Left hindlimb (tissue), 1 donor: Measurements from ENCODE around the gene DENND6A.
"Not testable (repeated sequence)": the region's sequence is repeated elsewhere in the genome, so short reads cannot be mapped to it uniquely, and the experiment has no call there.

ENCODE experiments used
- DNase-seq: peaks from one replicate; pipeline ENCODE4 v3.0.0-alpha.2; 2018

DENND6A gene

GRCh38 chr3:57694146-57694545 lies 1.3 kb upstream of the DENND6A start:
- DNase-seq, result no peak

- DNase-seq, result not testable (repeated sequence)
Observed at GRCh38 chr3:57692133-57692395, 813 bp downstream of the DENND6A start.

GRCh38 chr3:57691411-57692132 lies 1.3 kb downstream of the DENND6A start:
- DNase-seq, result no peak

- DNase-seq, result no peak
Observed at GRCh38 chr3:57689367-57690053, 3.4 kb downstream of the DENND6A start.

- DNase-seq, result no peak
Observed at GRCh38 chr3:57688291-57688690, 4.6 kb downstream of the DENND6A start.

- DNase-seq, result no peak
Observed at GRCh38 chr3:57683286-57683685, 9.6 kb downstream of the DENND6A start.

GRCh38 chr3:57682284-57682683 lies 10.6 kb downstream of the DENND6A start:
- no peak for DNase-seq

- DNase-seq, result no peak
Observed at GRCh38 chr3:57681691-57682090, 11.2 kb downstream of the DENND6A start.

GRCh38 chr3:57680046-57680445 lies 12.8 kb downstream of the DENND6A start:
- no peak for DNase-seq

GRCh38 chr3:57675530-57675929 lies 17.3 kb downstream of the DENND6A start:
- no peak for DNase-seq

GRCh38 chr3:57673156-57673555 lies 19.7 kb downstream of the DENND6A start:
- no peak for DNase-seq

- DNase-seq, result no peak
Observed at GRCh38 chr3:57670543-57670942, 22.3 kb downstream of the DENND6A start.

- no peak for DNase-seq
Observed at GRCh38 chr3:57661404-57661803, 31.5 kb downstream of the DENND6A start.

- no peak for DNase-seq
Observed at GRCh38 chr3:57659806-57660439, 33.0 kb downstream of the DENND6A start.

GRCh38 chr3:57659004-57659673 lies 33.7 kb downstream of the DENND6A start:
- no peak for DNase-seq

- DNase-seq, result no peak
Observed at GRCh38 chr3:57658536-57658935, 34.3 kb downstream of the DENND6A start.

GRCh38 chr3:57655727-57656126 lies 37.1 kb downstream of the DENND6A start:
- DNase-seq, result no peak

- DNase-seq, result no peak
Observed at GRCh38 chr3:57654267-57654666, 38.6 kb downstream of the DENND6A start.

- DNase-seq, result no peak
Observed at GRCh38 chr3:57652203-57652602, 40.7 kb downstream of the DENND6A start.

- DNase-seq, result no peak
Observed at GRCh38 chr3:57647292-57647940, 45.5 kb downstream of the DENND6A start.

- DNase-seq, result no peak
Observed at GRCh38 chr3:57646723-57647122, 46.2 kb downstream of the DENND6A start.

GRCh38 chr3:57644740-57645139 lies 48.1 kb downstream of the DENND6A start:
- DNase-seq, result no peak

GRCh38 chr3:57637391-57637790 lies 55.5 kb downstream of the DENND6A start:
- no peak for DNase-seq
